HG03558 (cell line): ENCODE measurements around the gene ANTKMT.
"Not testable (repeated sequence)": the region's sequence is repeated elsewhere in the genome, so short reads cannot be mapped to it uniquely, and the experiment has no call there.

Experiments used
- ATAC-seq: cut with Tn5 transposase; IDR thresholded peaks from one replicate; pipeline ENCODE4 v1.9.1; 2021; ENCODE audit warnings: moderate number of reproducible peaks; ENCODE audit not compliant: unreplicated experiment; ENCODE audit errors: extremely low read depth

ANTKMT gene

DNA sequence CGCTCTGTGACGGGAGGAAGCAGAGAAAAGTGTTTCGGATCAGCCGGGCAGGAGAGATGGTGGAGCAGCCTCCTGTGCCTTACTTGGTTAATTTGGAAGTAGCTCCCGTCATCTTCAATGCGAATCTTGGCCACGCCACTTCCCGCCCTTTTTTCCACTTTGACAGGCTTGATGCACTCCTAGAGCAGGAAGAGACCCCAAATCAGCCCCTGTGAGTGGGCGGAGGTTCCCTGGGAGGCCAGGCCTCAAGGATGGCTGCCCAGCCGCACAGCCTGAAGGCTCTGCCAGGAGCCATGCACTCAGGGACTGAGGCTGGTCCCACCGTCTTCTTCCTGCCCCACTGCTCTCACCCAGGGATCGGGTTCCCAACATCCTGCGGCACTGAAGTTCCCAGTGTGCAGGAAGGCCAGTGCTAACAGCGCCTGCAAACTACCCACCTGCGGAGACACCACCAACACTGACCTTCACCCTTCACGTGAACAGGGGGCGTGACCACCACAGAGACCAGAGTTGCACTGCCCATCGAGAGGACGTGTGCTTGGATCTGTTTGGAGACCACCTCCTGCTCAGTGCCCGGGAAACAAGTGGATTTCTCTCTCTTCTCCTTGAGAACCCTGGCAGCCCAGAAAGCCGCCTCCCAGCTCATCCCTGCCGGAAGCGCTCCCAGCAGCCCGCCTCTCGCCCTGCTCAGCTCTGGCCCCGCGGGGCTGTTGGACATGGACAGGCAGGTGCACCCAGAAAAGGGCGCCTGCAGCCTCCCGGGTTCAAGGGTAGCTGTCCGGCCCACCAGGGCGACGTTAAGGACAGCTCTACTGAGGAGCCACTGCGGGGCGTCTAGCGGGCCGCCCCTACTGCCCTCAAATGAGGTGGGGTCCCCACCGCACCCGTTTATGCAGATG is 18.9 kb downstream of the ANTKMT start:
- no peak for ATAC-seq

- ATAC-seq, result no peak
Measured at GRCh38 chr16:740459-740763, 19.5 kb downstream of the ANTKMT start.

DNA sequence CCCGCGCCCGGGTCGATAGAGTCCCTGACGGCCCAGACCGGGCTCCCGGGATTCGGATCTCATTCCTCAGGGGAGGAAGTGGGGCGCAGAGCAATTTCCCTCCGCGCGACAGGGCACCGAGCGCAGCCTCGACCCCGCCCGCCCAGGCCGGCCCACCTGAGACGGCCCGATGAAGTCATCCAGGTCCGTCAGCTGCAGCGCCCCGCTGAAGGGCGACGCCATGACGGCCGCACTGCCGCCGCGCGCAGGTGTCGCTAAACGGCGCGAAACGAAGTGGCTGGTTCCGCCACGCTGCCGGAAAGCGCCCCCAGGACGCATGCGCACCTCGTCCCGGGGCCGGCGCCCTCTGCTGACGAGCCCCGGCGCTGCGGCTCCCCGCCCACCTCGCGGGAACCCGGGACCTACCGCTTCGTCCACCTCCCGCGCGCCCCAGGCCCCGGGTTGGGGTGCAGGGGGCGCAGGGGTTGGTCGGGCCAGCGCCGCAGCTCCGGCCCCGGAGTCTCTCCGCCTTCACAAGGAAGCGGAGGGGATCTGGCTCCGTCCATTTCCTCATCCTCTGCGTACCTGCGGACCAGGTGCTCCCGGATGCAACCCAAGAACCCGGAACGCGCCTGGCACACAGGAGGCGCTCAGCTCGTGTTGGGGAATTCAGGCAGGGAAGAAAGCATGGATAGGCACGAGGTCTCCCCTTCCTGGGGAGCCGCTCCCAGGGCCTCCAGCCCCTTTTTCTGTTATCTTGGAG is 20.0 kb downstream of the ANTKMT start, which contains the start of gene CIAO3:
CIAO3 (minus strand) TSS at position 234 of the 742 bp plus-strand sequence; CDS start at position 222, 12 bp downstream.
- ATAC-seq, result no peak

DNA sequence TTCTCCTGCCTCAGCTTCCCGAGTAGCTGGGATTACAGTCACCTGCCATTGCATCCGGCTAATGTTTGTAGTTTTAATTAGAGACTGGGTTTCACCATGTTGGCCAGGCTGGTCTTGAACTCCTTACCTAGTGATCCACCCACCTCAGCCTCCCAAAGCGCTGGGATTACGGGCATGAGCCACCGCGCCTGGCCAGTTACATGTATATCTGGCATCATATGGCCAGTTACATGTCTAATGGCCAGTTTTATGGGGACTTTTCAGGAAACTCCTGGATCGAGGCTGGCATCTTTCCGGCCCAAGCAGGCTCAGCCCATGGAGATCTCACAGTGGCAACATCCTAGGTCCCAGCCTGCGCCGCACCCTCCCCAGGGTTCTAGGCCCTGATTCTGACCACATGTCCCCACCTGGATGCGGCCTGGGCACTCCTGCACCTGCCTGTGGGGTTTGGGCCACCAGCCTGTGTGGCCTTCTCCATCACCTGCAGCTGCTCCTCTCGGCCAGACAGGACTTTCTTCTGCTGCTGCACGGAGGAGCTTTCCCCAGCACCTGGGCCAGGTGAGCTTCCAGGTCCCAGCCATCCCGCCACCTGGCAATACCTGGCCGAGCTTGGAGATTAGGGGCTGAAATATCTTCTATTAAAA is 21.2 kb downstream of the ANTKMT start:
- no peak for ATAC-seq

- ATAC-seq, result not testable (repeated sequence)
Measured at GRCh38 chr16:742894-743293, 21.9 kb downstream of the ANTKMT start.

DNA sequence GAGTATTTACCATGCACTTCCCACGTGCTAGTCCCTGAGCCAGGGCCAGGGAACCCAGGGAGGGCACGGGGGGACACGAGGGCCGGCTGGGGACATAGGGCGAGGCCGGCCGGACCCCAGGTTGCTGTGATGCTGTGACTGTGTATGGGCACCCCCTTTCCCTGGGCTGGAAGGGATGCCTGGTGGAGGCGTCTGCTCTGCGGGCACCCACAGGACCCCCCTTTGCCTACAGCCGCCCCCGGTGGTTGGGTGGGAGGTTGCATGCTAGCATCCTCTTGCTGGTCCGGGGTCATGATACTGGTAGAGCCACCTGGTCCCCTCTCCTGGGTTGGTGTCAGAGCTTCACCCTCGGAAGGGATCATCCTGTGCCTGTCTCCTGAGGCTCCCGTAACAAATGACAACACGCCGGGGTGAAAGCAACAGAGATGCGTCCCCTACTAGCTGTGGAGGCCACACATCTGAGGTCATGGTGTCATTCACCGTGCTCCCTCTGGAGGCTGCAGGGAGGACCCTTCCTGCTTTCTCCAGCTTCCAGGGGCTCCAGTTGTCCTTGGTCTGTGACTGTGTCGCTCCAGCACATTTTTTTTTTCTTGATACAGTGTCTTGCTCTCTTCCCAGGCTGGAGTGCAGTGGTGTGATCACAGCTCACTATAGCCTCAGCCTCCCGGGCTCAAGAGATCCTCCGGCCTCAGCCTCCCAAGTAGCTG is 23.0 kb downstream of the ANTKMT start:
- no peak for ATAC-seq

DNA sequence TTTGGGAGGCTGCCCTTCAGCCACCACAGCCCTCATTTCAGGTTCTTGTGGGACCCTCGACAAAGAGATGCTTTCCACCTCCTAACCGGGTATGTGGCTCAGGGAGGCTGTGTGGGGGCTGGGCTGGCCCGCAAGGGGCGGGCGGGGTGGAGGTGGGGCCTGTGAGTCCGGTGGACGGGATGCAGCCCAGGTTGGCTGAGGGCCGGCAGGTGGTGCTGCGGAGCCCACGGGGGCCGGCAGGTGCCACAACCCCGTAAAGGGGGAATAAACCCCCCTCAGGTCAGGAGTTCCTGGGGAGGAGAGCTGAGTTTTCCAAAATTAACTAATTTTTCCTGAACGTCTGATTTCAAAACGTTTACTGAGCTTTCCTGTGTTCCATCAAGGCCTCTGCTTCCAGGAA is 24.8 kb downstream of the ANTKMT start:
- ATAC-seq, result no peak

GRCh38 chr16:746637-747036 is 25.7 kb downstream of the ANTKMT start:
- ATAC-seq, result no peak

DNA sequence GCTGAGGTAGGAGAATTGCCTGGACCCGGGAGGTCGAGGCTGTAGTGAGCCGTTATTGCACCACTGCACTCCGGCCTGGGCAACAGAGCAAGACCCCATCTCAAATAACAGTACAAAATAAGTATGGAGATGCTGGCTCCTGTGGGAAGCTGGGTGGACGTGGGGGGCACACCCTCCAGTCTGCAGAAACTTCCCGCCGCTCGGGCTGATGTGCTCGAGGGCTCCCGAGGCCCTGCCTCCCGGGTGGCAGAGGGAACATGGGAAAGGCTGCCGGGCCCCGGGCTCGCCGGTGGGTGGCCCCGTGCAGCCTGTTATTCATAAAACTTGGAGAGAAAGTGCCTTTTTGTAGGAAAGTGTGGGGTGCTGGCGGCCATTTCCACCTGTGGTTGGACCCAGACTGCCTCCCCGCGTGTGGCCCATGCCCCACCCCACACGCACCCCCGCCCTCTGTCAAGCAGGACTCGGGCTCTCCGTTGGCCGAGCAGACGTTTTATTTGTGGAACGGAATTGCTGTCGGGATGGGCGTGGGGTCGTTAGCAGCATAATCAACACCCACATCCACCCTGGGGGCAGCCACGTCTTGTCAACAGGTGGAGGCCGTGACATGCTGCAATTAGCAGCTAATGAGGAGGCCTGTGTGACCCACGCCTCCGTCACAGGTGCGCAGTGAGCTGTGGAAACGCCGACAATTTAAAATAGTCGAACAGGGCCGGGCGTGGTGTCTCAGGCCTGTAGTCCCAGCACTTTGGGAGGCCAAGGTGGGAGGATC is 27.2 kb downstream of the ANTKMT start:
- ATAC-seq, result no peak

DNA sequence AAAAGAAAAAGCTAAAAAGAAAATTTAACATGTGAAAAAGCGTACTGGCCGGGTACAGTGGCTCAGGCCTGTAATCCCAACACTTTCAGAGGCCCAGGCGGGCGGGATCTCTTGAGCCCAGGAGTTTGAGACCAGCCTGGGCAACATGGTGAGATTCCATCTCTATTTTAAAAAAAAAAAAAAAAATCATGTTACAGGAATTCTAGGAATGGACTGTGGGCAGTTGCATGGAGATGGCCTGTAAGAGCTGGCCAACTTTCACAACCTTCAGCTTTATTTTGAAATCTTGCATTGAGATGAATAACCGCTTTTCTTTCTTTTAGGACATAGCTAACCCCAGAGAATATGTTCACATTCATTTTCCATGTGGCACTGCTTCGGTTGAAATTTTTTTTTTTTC is 28.1 kb downstream of the ANTKMT start:
- no peak for ATAC-seq

- ATAC-seq, result no peak
Measured at GRCh38 chr16:750485-750884, 29.5 kb downstream of the ANTKMT start.

DNA sequence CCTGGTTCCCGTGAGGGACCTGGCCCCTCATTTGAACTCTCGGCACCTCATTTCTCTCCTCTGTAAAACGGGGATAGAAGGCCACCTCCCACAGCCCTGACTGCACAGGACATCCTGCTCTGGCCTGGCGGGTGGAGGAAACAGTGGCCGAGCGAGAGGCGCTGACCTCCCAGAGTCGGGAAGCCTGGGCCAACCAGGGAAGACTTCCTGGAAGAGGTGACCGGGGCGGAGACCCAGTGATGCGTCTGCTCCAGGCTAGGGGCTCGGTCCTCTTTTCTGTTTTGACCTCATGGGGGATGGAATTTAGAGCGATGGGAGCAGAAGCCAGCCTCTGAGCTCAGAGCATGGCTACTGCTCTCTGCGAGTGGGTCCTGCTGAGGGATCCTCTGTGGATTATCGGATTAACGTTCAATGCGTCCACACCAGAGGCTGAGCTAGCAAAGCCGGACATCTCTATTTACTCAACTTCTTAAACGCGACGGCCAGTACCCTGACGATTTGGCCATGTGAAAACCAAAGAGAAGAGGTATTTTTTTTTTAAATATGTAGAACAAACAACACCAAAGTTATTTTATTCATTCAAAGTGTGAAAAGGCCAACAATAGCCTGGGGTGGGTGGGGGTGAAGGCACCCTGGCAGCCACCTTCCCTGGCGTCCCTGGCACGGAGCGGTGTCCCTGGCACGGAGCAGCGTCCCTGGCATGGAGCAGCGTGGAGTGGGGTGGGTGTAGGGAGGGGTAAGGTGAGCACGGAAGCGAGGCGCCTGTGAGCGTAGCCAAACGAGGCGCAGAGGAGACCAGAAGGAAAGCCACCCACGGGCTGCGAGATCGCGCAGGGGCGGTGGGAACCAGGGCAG is 30.4 kb downstream of the ANTKMT start:
- ATAC-seq, result no peak

- ATAC-seq, result no peak
Measured at GRCh38 chr16:752007-752312, 31.0 kb downstream of the ANTKMT start.

GRCh38 chr16:754121-754607 is 33.2 kb downstream of the ANTKMT start:
- ATAC-seq, result not testable (repeated sequence)

DNA sequence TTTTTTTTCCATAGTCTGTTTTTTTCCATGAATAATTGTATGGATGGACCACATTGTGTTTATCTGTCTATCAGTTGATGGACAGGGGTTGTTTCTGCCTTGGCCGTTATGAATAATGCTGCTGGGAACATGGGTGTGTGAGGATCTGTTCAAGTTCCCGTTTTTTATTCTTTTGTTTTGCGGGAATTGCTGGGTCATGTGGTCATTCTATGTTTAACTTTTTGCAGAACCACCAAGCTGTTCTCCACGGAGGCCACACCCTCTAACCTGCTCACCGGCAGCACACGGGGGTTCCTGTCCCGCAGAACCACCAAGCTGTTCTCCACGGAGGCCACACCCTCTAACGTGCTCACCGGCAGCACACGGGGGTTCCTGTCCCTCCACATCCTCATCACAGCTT is 33.7 kb downstream of the ANTKMT start:
- no peak for ATAC-seq

DNA sequence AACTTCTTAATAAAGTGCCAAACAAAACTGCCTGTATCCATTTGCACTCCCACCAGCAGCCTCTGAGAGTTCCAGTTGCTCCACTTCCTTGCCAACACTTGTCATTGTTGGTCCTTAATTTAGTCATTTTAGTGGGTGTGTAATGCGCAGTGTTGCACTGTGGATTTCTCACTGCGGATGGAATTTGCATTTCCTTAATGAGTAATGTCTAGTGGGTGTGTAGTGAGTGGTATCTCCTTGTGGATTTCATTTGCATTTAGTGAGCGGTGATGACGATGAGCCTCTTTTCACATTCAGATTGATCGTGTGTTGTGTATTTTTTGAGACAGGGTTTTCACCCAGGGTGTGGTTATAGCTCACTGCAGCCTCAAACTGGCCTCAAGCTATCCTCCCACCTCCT is 35.5 kb downstream of the ANTKMT start:
- ATAC-seq, result no peak

- ATAC-seq, result no peak
Measured at GRCh38 chr16:759110-759910, 38.4 kb downstream of the ANTKMT start.

- ATAC-seq, result no peak
Measured at GRCh38 chr16:760065-760464, 39.1 kb downstream of the ANTKMT start.
